Dedifferentiated amniotic fluid mesenchymal stem cell (primary cell): ENCODE results near the gene MAST2.
"Not testable (repeated sequence)": the region's sequence is repeated elsewhere in the genome, so short reads cannot be mapped to it uniquely, and the experiment has no call there.

Source experiments
- DNase-seq: peaks from one replicate; pipeline ENCODE4 v3.0.0-alpha.2; 2016; ENCODE audit errors: extremely low spot score

MAST2 gene

DNA sequence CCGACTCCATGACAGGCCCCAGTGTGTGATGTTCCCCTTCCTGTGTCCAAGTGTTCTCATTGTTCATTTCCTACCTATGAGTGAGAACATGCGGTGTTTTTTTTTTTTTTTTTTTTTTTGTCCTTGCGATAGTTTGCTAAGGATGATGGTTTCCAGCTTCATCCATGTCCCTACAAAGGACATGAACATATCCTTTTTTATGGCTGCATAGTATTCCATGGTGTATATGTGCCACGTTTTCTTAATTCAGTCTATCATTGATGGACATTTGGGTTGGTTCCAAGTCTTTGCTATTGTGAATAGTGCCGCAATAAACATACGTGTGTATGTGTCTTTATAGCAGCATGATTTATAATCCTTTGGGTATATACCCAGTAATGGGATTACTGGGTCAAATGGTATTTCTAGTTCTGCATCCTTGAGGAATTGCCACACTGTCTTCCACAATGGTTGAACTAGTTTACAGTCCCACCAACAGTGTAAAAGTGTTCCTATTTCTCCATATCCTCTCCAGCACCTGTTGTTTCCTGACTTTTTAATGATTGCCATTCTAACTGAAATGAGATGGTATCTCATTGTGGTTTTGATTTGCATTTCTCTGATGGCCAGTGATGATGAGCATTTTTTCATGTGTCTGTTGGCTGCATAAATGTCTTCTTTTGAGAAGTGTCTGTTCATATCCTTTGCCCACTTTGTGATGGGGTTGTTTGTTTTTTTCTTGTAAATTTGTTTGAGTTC lies 54.5 kb downstream of the MAST2 start:
- DNase-seq, result not testable (repeated sequence)

DNA sequence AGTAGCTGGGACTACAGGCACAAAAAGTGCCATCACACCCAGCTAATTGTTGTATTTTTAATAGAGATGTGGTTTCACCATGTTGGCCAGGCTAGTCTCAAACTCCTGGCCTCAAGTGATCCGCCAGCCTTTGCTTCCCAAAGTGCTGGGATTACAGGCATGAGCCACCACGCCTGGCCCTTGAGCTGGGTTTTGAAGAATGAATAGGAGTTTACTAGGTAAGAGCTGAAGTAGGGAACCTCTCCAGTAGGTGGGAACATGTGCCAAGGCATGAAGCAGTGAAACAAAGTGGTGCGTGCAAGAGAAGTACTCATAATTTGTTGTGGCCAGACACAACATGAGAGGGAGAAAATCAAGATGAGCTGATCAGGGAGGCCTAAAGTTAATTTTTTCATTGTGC lies 55.8 kb downstream of the MAST2 start:
- DNase-seq, result no peak

DNA sequence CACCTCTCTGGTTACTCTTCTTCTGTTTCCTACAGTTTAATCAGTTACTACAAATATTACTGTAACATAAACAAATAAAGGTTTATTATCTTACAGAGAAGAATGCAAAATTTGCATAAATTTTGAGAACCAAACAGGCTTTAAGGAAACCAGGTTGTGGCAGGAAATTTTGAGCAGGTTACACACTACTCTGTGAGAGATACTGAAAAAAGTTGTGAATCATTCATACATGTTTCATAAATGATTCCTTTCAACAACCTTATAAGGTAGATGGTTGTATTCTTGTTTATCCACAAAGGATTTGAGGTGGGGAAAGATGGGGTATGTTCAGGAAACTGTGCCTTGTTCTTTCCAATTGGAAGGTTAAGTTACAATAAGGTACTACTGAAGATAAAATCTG lies 58.6 kb downstream of the MAST2 start:
- no peak for DNase-seq

DNA sequence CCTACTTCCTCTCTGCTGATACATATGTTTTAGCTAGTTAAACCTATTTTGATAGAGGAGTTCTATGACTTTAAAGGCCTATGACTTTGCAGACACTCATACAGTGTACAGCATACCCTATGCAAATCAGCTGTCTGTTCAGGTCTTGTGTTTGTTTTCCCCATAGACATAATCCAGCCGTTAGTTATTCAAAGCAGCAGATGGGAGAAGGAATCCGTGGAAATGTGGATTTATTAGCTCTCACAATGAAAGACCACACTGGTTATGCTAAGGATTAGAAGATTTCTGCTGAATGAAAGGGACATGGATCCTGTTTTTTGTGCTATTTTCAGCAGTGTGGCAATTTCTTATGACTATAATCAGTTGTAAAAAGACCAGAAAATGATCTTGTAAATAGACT lies 59.8 kb downstream of the MAST2 start:
- DNase-seq, result no peak

DNA sequence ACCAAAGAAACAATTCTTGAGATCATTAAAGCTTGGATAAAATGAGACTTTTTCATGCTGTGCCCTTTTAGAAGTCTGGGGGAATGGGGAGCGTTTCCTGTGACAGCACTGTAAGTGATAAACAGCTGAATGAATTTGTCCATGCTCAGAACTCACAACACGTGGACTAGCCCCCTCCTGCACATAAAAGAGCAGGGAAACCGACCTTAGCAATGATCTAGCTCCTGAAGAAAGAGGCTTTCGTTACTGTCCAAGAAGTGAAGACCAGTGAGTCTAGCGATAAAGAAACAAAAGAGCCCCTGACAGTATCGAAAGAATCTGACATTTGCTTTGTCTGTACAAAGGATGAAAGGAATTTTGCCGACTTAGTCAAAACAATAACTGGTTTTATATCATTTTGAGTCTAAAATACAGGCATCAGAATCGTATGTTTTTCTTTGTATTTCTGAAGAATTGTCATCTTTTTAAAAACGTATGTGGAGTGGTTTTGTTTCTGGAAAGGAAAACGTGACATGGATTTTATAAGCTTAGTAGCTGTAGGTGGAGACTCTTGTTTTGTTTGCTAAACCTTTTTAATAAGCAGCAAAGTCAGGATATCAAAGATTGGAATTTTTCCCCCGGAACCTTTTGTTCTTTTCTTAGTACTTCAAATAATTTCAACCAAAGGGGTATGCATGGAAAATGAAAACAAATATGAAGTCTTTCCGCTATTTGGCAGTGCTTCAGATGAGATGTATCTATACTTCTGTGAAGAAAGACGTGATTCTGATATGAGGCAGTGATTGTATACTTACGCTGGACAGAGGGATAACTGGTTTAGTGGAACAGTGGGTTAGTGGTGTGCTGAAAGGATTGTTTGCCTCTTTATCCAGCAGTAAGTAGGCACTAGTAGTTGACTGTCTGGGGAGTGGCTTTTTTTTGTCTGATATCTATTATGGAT lies 61.0 kb downstream of the MAST2 start:
- DNase-seq, result no peak

DNA sequence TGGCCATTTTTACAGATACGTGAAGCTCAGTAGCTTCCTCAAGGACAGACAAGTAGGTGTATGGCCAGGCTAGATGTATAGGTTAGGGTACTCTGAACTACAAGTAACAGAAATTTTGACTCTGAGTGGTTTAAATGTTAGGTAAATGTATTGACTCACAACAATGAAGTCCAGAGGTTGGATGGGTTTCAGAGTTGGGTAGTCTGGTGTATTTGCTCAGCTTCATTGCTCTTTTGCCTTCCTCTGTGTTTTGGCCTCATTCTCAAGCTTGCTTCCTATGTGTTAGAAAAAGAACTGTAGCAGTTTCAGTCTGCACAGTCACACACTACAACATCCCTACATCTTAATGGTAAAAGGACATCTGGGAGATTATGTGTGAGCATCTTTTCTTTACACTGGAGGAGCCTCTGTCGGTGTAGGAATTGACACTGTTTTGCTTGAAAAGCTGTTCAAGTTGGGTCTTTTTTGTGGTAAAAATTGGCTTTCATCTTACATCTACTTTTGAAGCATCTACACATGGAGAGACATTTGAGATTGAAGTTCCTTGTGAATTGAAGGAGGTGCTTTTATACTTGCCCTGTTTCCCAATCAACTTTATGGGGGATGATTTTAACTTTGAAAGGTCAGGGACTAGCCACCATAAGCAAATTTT lies 64.4 kb downstream of the MAST2 start:
- DNase-seq, result no peak

DNA sequence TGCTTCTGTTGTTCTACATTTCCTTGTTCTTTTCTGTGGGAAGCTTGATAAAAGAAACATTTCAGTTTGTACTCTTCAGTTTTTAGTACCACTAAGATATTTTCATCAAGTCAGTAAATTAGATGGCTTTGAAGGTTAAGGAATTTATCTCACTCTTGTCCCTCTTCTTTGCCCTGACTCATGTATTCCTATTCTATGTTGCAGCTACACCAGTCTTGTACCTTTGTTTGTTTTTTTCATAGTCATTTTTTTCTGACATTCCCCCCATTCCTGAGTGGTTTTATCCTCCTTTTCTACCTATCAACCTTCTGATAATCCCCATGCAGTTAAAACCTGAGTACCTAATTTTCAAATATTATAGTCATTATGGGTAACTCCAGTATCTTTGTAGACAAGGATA lies 65.4 kb downstream of the MAST2 start:
- DNase-seq, result no peak

GRCh38 chr1:45870500-45870899 lies 67.1 kb downstream of the MAST2 start:
- DNase-seq, result no peak

GRCh38 chr1:45872173-45872801 lies 68.9 kb downstream of the MAST2 start:
- DNase-seq, result peak; percentile 46

GRCh38 chr1:45876000-45876617 lies 72.7 kb downstream of the MAST2 start:
- DNase-seq, result no peak

DNA sequence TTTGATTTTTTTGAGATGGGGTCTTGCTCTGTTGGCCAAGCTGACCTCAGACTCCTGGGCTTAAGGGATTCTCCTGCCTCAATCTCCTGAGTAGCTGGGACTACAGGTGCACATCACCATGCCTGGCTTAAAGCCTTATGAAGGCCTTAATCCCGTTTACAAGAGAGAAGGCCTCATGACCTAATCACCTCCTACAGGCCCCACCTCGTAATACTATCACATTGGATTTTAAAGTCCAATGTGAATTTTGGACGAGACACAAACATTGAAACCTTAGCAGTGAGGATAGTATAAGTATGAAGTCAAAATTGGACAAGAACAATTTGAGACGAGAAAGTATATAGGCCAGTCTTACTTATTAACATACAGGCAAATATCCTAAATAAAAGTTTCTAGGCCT lies 73.9 kb downstream of the MAST2 start:
- DNase-seq, result no peak

DNA sequence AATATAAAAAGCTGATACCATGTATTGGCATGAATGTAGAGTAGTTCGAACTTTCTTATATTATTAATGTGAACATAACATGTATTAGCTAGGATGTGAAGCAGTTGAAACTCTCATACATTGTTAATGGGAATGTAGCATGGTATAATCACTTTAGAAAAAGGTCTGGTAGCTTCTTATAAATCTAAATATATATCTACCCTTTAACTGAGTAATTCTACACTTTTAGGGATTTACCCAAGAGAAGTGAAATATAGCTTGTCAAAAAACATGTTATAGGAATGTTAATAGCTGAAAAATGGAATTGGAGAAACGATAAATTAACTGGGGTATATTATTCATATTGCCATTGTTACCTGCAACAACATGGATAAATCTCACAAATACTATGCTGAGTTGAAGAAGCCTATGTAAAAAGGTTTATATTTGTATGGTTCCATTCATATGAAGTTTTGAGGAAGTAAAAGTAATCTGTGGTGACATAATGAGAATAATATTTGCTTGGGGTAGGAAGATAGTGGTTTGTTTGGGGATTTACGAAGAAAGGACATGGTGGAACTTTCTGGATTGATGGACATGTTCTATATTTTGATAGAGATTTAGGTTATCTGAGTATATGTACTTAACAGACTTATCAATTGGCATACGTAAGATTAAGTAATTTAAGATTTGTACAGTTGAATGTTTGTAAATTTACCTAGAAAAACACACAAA lies 76.6 kb downstream of the MAST2 start:
- no peak for DNase-seq

- DNase-seq, result peak; percentile 36
Measured at GRCh38 chr1:45880930-45881329, 77.5 kb downstream of the MAST2 start.

DNA sequence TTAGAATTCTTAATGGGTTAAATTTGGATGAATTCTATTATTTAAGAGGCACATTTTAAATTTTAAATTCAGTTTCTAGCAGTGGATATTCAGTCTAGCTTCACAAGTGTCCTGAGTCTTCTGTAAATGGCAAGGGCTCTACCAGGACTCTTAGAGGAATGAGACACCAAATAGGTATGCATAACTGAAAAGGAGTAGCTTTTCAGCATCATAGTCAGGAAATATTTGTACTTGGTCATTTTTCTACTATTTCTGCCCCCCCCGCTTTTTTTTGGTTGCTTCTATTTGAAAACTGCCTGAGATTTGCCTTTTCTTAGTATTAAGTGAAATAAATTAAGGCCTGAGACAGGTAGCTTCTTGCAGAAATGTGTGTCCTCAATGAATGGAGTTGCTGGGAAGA lies 80.2 kb downstream of the MAST2 start:
- no peak for DNase-seq

DNA sequence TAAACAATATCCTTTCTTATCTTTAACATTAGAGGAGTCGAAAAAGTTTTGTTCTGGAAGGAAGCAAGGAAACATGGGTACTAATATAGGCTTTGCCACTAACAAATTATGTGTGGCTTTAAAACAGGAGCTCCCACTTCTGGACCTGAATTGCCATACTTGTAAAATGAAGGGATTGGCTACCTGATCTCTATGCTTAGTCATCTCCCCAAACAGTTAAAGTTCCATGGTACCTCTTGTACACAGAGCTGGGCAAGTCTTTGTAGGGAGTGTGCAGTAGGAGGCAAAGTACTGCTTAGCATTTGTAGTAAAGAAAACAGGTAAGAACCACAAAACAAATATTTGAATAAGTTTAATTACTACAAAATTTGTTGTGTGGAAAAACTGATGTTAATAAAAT lies 81.3 kb downstream of the MAST2 start:
- DNase-seq, result no peak

- DNase-seq, result no peak
Measured at GRCh38 chr1:45886229-45886628, 82.8 kb downstream of the MAST2 start.

GRCh38 chr1:45887156-45887842 lies 83.9 kb downstream of the MAST2 start:
- no peak for DNase-seq

- no peak for DNase-seq
Measured at GRCh38 chr1:45890078-45890477, 86.7 kb downstream of the MAST2 start.

DNA sequence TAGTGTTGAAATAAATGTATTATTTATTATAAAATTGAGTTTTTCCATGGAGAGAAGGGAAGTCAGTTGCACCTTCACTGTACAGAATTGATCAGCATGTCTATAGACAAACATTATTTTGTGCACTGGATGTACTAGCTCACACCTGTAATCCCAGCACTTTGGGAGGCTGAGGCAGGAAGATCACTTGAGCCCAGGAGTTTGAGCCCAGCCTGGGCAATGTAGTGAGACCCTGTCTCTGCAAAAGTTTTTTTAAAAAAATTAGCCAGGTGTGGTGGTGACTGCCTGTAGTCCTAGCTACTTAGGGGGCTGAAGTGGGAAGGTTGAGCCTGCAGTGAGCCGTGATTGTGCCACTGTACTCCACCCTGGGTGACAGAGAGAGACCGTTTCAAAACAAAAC lies 87.7 kb downstream of the MAST2 start:
- DNase-seq, result no peak

GRCh38 chr1:45892068-45892785 lies 88.8 kb downstream of the MAST2 start:
- DNase-seq, result peak; percentile 84
